Thoracic aorta (tissue), 2 donors: ENCODE results near the gene SPRR3. TPM values are rescaled to one million over a fixed set of nuclear protein-coding genes. Genes with fewer than 3 reads are reported as not detected.

Experiments
- ATAC-seq: fragments of 150-250 bp; one replicate; pipeline ENCODE4 v1.8.0; 2017; ENCODE audit warnings: low read depth; ENCODE audit not compliant: insufficient number of reproducible peaks, low FRiP score
- DNase-seq: peaks from one replicate; pipeline ENCODE4 v3.0.0-alpha.2; 2020; ENCODE audit warnings: low spot score
- H3K27ac ChIP-seq, 2 donors: fragments of 200-600 bp; sonication (generic); 1 replicate in 1 of 2; 2 replicates in 1 of 2; pipeline ENCODE4 v1.5.1; 2016; ENCODE audit warnings: mild to moderate bottlenecking in 2 of 2, moderate library complexity in 2 of 2
- H3K27me3 ChIP-seq: fragments of 200-600 bp; sonication (generic); replicated peaks from 2 replicates; pipeline ENCODE4 v1.6.0; 2016; ENCODE audit warnings: mild to moderate bottlenecking; ENCODE audit not compliant: insufficient read depth
- H3K36me3 ChIP-seq: fragments of 200-600 bp; sonication (generic); one replicate; pipeline ENCODE4 v1.5.1; 2016
- H3K4me1 ChIP-seq, 2 donors: fragments of 200-600 bp; sonication (generic); 1 replicate in 1 of 2; 2 replicates in 1 of 2; pipeline versions ENCODE4 v1.5.1 to v1.6.0; 2016; ENCODE audit warnings: low read depth in 2 of 2, mild to moderate bottlenecking in 1 of 2; ENCODE audit not compliant: control insufficient read depth in 1 of 2
- H3K4me3 ChIP-seq: fragments of 200-600 bp; sonication (generic); 2 replicates; pipeline ENCODE4 v1.5.1; 2016; ENCODE audit warnings: mild to moderate bottlenecking
- H3K9me3 ChIP-seq: fragments of 200-600 bp; sonication (generic); 2 replicates; pipeline ENCODE4 v1.5.1; 2016
- CTCF ChIP-seq: fragments of 200-600 bp; sonication (generic); IDR thresholded peaks from one replicate; pipeline ENCODE4 v1.5.1; 2019; ENCODE audit warnings: antibody characterized with exemption
- total RNA-seq, 2 donors: library from RNA; depleted of rRNA; stranded (reverse); fragments of >200 nt; gene quantifications; one replicate each; pipeline versions ENCODE4 v1.1.0 to v1.2.3, GENCODE V29; 2016

The SPRR3 gene
- total RNA-seq, 2 donors from 2014 or later, result not detected

DNA sequence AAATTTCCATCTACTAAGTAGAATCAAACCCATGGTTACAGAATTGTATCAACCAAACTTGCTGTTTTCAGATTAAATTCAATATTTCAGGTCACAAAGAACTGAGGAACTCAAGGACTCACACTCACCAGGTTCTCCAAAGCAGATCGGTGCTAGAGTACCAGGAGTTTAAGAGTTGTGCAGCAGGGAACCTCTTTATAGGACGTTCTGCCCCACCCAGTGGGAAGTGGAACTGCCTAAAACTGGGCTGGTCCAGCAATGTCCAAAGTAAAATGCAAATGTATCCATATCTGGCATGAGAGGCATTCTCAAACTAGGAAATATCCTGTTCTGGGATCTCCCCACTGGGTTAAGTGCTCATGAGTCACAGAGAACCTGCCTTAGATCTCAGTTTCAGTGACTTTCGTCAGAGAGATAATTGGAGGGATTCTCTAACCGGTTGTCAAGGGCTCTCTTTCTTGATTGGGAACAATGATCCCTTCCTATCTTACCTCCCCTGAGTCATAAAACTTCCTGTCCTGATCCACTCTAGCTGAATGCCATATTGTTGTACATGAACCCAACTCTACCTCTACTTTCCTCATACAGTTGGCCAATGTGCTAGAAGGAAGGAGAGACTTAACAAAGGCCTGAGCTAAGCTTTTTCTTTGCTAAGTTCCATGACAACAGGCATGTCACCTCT is 39.5 kb downstream of the SPRR3 start, which contains the start of gene SPRR2D:
Gene SPRR2D, minus strand, starts transcription at position 171 of the 682 bp plus-strand sequence. CDS start 774 bp downstream, outside the sequence.
- Histone ChIP-seq H3K4me1 (no peaks in the 10 kb centered on the region), H3K27me3 (no peaks in the 10 kb centered on the region), H3K27ac (no peak within 1 kb of the TSS), H3K4me3 (no peak within 1 kb of the TSS), H3K9me3 (no peaks in the 10 kb centered on the region), H3K36me3 (no peaks in the 10 kb centered on the region)
- no peak for DNase-seq
- ATAC-seq, result no peak
- TF ChIP-seq CTCF, result no peak

GRCh38 chr1:153049211-153049610 is 47.7 kb downstream of the SPRR3 start:
- ATAC-seq (no peak), DNase-seq (no peak)
- Histone ChIP-seq H3K27me3 (no peaks in the 10 kb centered on the region), H3K4me3 (no peak overlapping the region), H3K9me3 (no peaks in the 10 kb centered on the region), H3K36me3 (no peaks in the 10 kb centered on the region), H3K27ac (no peak overlapping the region), H3K4me1 (no peaks in the 10 kb centered on the region)
- TF ChIP-seq CTCF, result no peak

Other genes with a start within 250 kb of the SPRR3 start
- gene KPRP, start 243.7 kb upstream of the SPRR3 start, total RNA-seq, result under 1 TPM in 1 of 2 donors, not detected in 1; 0.14 TPM
- gene LCE1F, start 226.6 kb upstream of the SPRR3 start, total RNA-seq, result not detected
- not detected for gene LCE1E, start 215.5 kb upstream of the SPRR3 start, total RNA-seq
- not detected for gene LCE1D, start 205.0 kb upstream of the SPRR3 start, total RNA-seq
- gene LCE1C, start 195.1 kb upstream of the SPRR3 start, total RNA-seq, result 1 to 10 TPM in 1 of 2 donors, not detected in 1; 2.8 TPM
- not detected for gene LCE1B, start 189.8 kb upstream of the SPRR3 start, total RNA-seq
- gene LCE1A, start 174.3 kb upstream of the SPRR3 start, total RNA-seq, result not detected
- not detected for gene LCE6A, start 158.9 kb upstream of the SPRR3 start, total RNA-seq
- gene LCE7A, start 141.8 kb upstream of the SPRR3 start, total RNA-seq, result not detected
- gene SMCP, start 123.4 kb upstream of the SPRR3 start, total RNA-seq, result not detected
- gene IVL, start 93.2 kb upstream of the SPRR3 start, total RNA-seq, result under 1 TPM in 1 of 2 donors, not detected in 1; 0.27 TPM
- gene SPRR5, start 54.5 kb upstream of the SPRR3 start, total RNA-seq, result not detected
- not detected for gene SPRR4, start 31.1 kb upstream of the SPRR3 start, total RNA-seq
- gene SPRR1A, start 17.7 kb upstream of the SPRR3 start, total RNA-seq, result not detected
- gene SPRR1B, start 29.5 kb downstream of the SPRR3 start, total RNA-seq, result not detected
- not detected for gene SPRR2D, start 39.4 kb downstream of the SPRR3 start, total RNA-seq
- gene SPRR2A, start 55.8 kb downstream of the SPRR3 start, total RNA-seq, result not detected
- gene SPRR2B, start 69.9 kb downstream of the SPRR3 start, total RNA-seq, result not detected
- not detected for gene SPRR2E, start 92.8 kb downstream of the SPRR3 start, total RNA-seq
- not detected for gene SPRR2F, start 111.8 kb downstream of the SPRR3 start, total RNA-seq
- gene SPRR2G, start 149.1 kb downstream of the SPRR3 start, total RNA-seq, result not detected
- not detected for gene LELP1, start 201.7 kb downstream of the SPRR3 start, total RNA-seq
- gene PRR9, start 215.8 kb downstream of the SPRR3 start, total RNA-seq, result not detected